Measurements from ENCODE around the gene MFAP4. TPM values are rescaled to one million over a fixed set of nuclear protein-coding genes. Genes with fewer than 3 reads are reported as not detected.
A peak's percentile ranks its signal among the peaks of the same experiment; 100 is the strongest.

The MFAP4 gene
- total and polyA plus RNA-seq, 5 donors = 92.8 to 160 (median 119) TPM

DNA sequence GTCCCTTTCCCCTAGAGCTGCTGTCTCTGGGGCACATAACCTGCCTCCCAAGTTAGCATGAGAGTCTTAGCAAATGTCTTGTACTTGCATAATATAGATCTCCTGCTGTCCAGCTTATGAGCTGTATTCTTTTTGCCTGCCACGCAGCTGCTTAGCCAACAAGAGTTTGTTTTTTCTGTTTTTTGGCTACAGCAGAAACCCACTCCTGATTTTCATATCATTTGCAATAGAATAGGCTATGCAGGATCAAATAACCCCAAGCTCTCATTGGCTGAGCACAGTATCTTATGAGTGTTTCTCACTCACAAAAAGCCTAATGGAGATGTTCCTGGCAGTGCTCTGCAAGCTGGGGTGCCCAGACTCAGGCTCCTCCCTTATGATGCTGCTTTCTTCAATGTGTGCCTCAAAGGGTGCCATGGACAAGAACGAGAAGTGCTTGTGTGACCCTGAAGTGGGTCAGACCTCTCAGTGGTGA, 47.6 kb downstream of the MFAP4 start:
- no peak for ATAC-seq
- intact Hi-C loops (cut with DNase I) = no loop called here
- no peaks in the 10 kb centered on the region for H3K27me3 ChIP-seq (ENCODE audit: control insufficient read depth, insufficient read depth)
- peaks cover 13% of the 10 kb centered on the region for H3K4me1 ChIP-seq (ENCODE audit: control insufficient read depth, insufficient read depth, low read length)
- no peak overlapping the region for H3K27ac ChIP-seq (ENCODE audit: low read length)
- WGBS = 53% methylated on average over 2 of the region's 2 CpGs
- no peaks in the 10 kb centered on the region for H3K9me3 ChIP-seq (ENCODE audit: control insufficient read depth, low read length)
- no peak overlapping the region for H3K4me3 ChIP-seq (ENCODE audit: low read length)
- DNase-seq = no peak

DNA sequence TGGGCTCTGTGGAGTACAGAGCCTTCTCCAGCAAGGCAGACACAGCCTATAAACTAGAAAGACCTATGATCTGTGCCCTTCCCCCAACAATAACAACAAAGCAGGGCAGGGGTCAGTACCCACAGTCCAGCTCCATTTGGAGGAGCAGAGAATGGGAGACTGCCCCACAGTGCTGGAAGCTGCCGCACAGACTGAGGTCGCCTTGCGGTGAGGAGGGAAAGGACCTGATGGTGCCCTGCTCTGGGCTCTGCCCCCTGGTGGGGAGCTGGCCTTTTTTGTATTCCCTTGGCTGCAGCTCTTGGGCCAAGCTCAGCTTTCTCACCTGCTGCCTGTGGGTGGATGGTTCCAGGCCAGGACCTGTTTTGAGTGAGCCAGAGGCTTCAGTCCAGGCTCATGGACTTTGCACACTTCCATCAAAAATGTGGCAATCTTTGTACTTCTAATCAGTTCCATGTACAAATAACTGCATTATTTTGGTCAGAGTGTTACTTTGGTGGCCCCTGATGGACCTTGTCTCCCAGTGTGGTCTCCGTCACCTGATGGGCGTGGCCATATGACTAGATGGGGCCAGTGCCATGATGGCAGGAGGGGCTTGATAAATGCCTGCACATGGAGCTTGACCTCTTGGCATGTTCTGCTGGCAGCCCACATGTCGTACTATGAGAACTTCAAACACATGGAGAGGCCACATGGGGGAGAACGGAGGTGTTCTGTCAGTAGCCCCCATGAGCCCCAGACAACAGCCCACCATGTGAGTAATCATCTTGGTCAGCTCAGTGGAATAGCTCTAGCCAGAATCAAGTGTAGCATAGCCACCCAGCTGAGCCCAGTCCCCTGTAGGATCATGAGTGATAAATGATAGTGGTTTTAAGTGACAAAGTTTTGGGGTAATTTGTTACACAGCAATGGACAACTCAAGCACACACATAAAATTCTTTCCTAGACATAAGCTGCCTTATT, 48.7 kb downstream of the MFAP4 start:
- Histone ChIP-seq H3K27ac (ENCODE audit: low read length) (peak overlapping the region; percentile 62), H3K4me1 (ENCODE audit: control insufficient read depth, insufficient read depth, low read length) (peaks cover 13% of the 10 kb centered on the region), H3K4me3 (ENCODE audit: low read length) (no peak overlapping the region), H3K27me3 (ENCODE audit: control insufficient read depth, insufficient read depth) (no peaks in the 10 kb centered on the region), H3K9me3 (ENCODE audit: control insufficient read depth, low read length) (no peaks in the 10 kb centered on the region)
- ATAC-seq = peak; percentile 58 to 63
- WGBS = 67% methylated on average over 7 of the region's 7 CpGs
- DNase-seq = peak; percentile 66 to 85 (median 82)
- intact Hi-C loops (cut with DNase I) = no loop called here

DNA sequence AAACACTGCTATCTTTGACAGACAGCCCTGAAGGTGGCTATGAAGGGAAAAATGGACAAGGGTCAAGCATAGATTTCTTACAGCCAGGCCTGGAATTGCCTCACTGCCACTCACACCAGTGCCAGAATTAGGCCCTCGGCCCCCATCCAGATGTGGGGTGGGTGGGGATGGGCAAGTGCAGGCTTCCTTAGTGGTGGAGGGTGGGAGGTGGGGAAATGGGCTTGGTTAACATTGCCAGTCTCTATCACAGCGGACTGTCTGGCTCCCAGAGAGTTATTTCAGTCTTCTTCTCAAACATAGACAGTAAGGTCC, 49.3 kb downstream of the MFAP4 start:
- intact Hi-C loops (cut with DNase I) = no loop called here
- Histone ChIP-seq H3K4me3 (ENCODE audit: low read length) (no peak overlapping the region), H3K4me1 (ENCODE audit: control insufficient read depth, insufficient read depth, low read length) (peaks cover 13% of the 10 kb centered on the region), H3K9me3 (ENCODE audit: control insufficient read depth, low read length) (no peaks in the 10 kb centered on the region), H3K27me3 (ENCODE audit: control insufficient read depth, insufficient read depth) (no peaks in the 10 kb centered on the region), H3K27ac (ENCODE audit: low read length) (peak overlapping the region; percentile 62)
- DNase-seq (peak in 2 of 3 donors; percentile 73 to 80), ATAC-seq (peak; percentile 28 to 30)
- WGBS = 39% methylated on average over 2 of the region's 2 CpGs

DNA sequence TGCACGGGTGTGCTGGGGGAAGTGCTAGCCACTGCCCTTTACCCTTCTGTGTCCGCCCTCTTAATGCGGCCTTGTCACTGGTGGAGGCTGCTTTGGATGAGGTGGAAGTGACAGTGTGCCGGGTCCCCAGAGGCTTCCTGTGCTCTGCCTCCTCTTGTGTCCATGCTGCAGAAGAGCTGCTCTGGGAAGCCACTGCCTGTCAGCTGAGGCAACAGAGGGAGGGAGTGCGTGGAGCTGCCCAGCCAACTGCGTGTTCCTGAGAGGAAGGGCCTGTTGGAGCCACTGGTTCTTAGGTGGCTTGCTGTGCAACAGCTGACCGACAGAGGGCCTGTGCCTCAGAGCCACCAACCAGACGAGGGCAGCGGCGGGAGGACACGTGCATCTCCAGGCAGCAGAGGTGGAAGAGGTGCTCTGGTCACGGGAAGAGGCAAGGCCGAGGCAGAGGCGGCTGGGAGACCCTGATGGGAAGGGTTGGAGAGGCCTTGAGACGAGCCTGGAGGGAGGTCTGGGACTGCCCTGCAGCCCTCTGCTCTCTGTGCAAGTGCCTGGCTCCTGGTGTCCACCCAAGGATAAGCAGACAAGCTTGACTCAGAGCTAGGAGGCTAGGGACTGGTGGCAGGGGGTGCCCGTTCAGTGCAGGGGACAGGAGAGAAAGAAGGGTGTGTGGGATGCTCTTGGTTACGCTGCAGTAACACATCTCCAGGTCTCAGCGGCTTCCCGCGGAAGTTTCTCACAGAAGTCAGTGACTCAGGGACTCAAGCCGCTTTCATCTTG, 49.9 kb downstream of the MFAP4 start:
- 57% methylated on average over 21 of the region's 21 CpGs for WGBS
- ATAC-seq = peak; percentile 22 to 38
- Histone ChIP-seq H3K4me1 (ENCODE audit: control insufficient read depth, insufficient read depth, low read length) (peaks cover 13% of the 10 kb centered on the region), H3K27me3 (ENCODE audit: control insufficient read depth, insufficient read depth) (no peaks in the 10 kb centered on the region), H3K4me3 (ENCODE audit: low read length) (no peak overlapping the region), H3K27ac (ENCODE audit: low read length) (peak overlapping the region; percentile 62), H3K9me3 (ENCODE audit: control insufficient read depth, low read length) (no peaks in the 10 kb centered on the region)
- peak in 1 of 3 donors; percentile 73 for DNase-seq
- intact Hi-C loops (cut with DNase I) = no loop called here

DNA sequence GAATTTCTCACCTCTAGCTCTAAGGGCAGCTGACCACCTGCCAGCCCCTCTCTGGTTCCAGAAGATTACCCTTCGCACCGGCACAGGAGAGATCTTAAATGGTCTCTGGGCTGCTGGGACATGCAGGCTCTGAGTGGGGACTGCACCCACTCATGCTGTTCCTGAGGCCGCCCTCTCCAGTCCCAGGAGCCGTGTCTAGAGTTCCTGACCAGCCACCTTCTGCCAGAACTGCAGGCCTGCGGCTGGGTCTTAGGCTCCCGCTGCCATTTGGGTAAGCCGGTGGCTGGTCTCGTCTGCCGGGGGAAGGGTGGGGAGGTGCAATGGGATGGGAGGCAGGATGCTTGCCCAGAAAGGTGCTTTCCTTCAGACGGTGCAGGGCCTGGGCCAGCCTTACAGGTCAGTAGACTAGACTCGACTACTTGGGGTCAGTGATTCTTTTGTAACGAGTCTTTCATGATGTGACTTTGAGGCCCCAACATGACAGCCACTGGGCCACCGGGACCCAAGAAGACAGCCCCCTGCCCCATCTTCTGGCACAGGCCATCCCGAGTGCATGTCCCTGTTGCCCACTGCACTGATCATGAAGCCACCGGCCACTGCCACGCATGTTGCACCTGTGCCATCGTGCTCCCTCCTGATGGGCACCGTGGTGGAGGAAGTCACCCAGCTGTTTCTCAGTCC, 50.9 kb downstream of the MFAP4 start:
- ATAC-seq (no peak), DNase-seq (no peak)
- WGBS = 79% methylated on average over 18 of the region's 18 CpGs
- Histone ChIP-seq H3K4me3 (ENCODE audit: low read length) (no peak overlapping the region), H3K27ac (ENCODE audit: low read length) (no peak overlapping the region), H3K27me3 (ENCODE audit: control insufficient read depth, insufficient read depth) (no peaks in the 10 kb centered on the region), H3K9me3 (ENCODE audit: control insufficient read depth, low read length) (no peaks in the 10 kb centered on the region), H3K4me1 (ENCODE audit: control insufficient read depth, insufficient read depth, low read length) (peaks cover 10% of the 10 kb centered on the region)
- intact Hi-C loops (cut with DNase I) = no loop called here

DNA sequence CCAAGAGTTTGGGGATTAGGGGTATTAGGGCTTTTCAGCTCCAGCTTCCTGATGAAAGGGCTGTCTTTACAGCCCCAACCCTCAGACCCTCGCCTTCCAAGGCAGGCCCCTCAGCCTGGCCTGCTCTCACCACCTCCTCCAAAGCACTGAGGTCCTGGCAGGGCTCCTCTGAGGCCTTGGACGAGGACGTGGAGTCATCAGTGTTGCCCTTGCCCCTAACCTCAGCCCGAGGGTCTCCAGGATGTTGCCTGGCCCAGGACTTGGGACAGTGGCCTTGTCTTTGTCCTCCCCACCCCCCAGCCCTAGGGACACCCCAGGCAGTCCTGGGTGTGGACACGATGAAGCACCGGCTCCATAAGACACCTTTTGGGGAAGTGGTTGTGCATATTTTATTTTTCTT, 52.7 kb downstream of the MFAP4 start:
- peaks cover 10% of the 10 kb centered on the region for H3K4me1 ChIP-seq (ENCODE audit: control insufficient read depth, insufficient read depth, low read length)
- WGBS = 88% methylated on average over 6 of the region's 6 CpGs
- H3K27me3 ChIP-seq (ENCODE audit: control insufficient read depth, insufficient read depth) = no peaks in the 10 kb centered on the region
- no peak overlapping the region for H3K4me3 ChIP-seq (ENCODE audit: low read length)
- no peak overlapping the region for H3K27ac ChIP-seq (ENCODE audit: low read length)
- intact Hi-C loops (cut with DNase I) = no loop called here
- ATAC-seq = no peak
- H3K9me3 ChIP-seq (ENCODE audit: control insufficient read depth, low read length) = no peaks in the 10 kb centered on the region
- DNase-seq = no peak

DNA sequence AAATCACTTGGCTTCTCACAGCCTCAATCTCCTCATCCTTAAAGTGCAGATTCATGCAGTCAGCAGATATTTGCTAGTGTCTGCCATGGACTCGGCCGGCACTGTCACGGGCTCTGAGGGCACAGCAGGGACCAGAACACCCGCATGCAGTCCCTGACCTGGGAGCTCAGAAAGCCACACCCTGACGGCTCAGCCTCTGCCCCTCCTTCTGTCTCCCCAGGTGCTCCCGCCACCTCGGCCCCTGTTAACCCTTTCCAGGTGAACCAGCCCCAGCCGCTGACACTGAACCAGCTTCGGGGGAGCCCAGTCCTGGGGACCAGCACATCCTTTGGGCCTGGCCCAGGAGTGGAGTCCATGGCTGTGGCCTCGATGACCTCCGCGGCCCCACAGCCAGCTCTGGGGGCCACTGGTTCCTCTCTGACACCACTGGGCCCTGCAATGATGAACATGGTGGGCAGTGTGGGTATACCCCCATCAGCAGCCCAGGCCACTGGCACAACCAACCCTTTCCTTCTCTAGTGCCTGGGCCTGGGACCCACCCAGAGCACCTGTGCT, 53.2 kb downstream of the MFAP4 start:
- H3K4me1 ChIP-seq (ENCODE audit: control insufficient read depth, insufficient read depth, low read length) = peaks cover 10% of the 10 kb centered on the region
- no peak overlapping the region for H3K4me3 ChIP-seq (ENCODE audit: low read length)
- H3K27ac ChIP-seq (ENCODE audit: low read length) = no peak overlapping the region
- no peaks in the 10 kb centered on the region for H3K9me3 ChIP-seq (ENCODE audit: control insufficient read depth, low read length)
- ATAC-seq = no peak
- no peaks in the 10 kb centered on the region for H3K27me3 ChIP-seq (ENCODE audit: control insufficient read depth, insufficient read depth)
- intact Hi-C loops (cut with DNase I) = no loop called here
- 88% methylated on average over 12 of the region's 12 CpGs for WGBS
- DNase-seq = no peak

Small RNA genes lying within 50 kb of the gene (microRNA-seq; reads per million reads assigned to microRNA genes)
- 162 to 198 reads per million in 2 donors for gene MIR1180

Other genes starting within 250 kb of the MFAP4 start
- gene EPN2, start 149.8 kb downstream of the MFAP4 start, total RNA-seq = 100 to 1,000 TPM in 3 of 4 donors, 10 to 100 TPM in 1; 83.3 to 138 (median 121) TPM
- gene EPN2, start 149.8 kb downstream of the MFAP4 start, polyA plus RNA-seq = 50.2 TPM
- 10 to 100 TPM in 3 of 4 donors, 1 to 10 TPM in 1; 9.8 to 14.6 (median 12.1) TPM for gene B9D1, start 24.5 kb downstream of the MFAP4 start, total RNA-seq
- gene B9D1, start 24.5 kb downstream of the MFAP4 start, polyA plus RNA-seq = 20.9 TPM
- gene MAPK7, start 8.7 kb downstream of the MFAP4 start, total RNA-seq = 10 to 100 TPM; 13.3 to 16.7 (median 16.3) TPM
- 9.0 TPM for gene MAPK7, start 8.7 kb downstream of the MFAP4 start, polyA plus RNA-seq
- 1 to 10 TPM; 2.5 to 6.3 (median 4.4) TPM for gene RNF112, start 24.0 kb upstream of the MFAP4 start, total RNA-seq
- 3.3 TPM for gene RNF112, start 24.0 kb upstream of the MFAP4 start, polyA plus RNA-seq
- 1 to 10 TPM; 1.6 to 2.5 (median 2.1) TPM for gene SLC47A1, start 146.7 kb upstream of the MFAP4 start, total RNA-seq
- 0.77 TPM for gene SLC47A1, start 146.7 kb upstream of the MFAP4 start, polyA plus RNA-seq

Data from right cardiac atrium (tissue), 5 donors.